ENCODE measurements around the gene DTX1.

The DTX1 gene

GRCh38 chr12:113066813-113067400 lies 10.4 kb downstream of the DTX1 start:
- no peak for TF ChIP-seq CTCF (IDR thresholded peaks at IDR 0.05; ENCODE audit: unreplicated experiment in 3 of 3)
- no peaks in the 10 kb centered on the region for H3K36me3 Mint-ChIP-seq (ENCODE audit: low read depth)
- peaks cover 37% of the 10 kb centered on the region for H3K27me3 Mint-ChIP-seq (ENCODE audit: low read depth)
- H3K27ac Mint-ChIP-seq: no peak overlapping the region
- H3K9me3 Mint-ChIP-seq: peaks cover 2% of the 10 kb centered on the region
- H3K4me1 Mint-ChIP-seq: peaks cover 9% of the 10 kb centered on the region
- H3K4me3 Mint-ChIP-seq: no peak overlapping the region

DNA sequence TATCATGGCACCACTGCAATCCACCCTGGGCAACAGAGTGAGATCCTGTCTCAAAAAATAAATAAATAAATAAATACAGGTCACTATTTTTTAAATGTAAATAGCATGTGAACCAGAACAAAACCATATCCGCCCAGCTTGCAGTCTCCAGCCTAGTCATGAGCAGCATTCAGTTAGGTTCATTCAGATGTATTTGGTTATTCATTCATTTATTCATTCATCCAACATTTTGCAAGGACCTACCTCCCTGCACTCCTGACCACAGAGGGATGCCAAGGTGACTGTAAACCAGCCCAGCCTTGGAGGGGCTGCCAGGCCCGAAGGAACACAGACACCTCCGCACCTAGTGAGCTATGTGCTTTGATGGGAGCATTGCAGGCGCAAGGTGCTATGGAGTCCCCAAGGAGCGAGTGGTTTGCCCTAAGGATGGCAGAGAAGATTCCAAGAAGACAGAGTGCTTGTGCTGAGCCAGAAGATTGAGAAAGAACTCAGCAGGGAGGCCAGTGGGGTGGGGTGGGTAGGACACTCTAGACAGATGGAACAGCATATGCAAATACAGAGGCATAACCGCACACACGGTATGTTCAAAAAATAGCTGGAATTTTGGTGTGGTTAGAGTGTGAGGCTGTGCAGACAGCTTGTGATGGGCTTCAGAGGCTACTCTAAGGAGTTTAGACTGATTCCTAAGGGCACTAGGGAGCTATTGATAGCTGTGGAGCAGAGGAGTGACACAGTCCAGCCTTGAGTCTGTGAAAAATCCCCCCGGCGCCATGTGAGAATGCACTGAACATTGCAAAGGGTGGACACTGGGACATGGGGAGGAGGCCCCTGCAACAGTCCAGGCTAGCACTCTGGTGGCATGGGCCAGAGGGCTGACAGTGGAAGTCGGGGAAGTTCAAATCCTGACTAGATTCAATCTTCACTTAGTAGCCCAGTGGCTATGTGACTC lies 11.7 kb downstream of the DTX1 start:
- Mint-ChIP-seq H3K36me3 (ENCODE audit: low read depth) (no peaks in the 10 kb centered on the region), H3K4me3 (no peak overlapping the region), H3K4me1 (peaks cover 13% of the 10 kb centered on the region), H3K27ac (no peak overlapping the region), H3K9me3 (peaks cover 2% of the 10 kb centered on the region), H3K27me3 (ENCODE audit: low read depth) (peaks cover 34% of the 10 kb centered on the region)
- no peak for TF ChIP-seq CTCF (IDR thresholded peaks at IDR 0.05; ENCODE audit: unreplicated experiment in 3 of 3)

- Mint-ChIP-seq H3K36me3 (ENCODE audit: low read depth) (no peaks in the 10 kb centered on the region), H3K4me1 (peaks cover 13% of the 10 kb centered on the region), H3K4me3 (no peak overlapping the region), H3K27ac (no peak overlapping the region), H3K27me3 (ENCODE audit: low read depth) (peaks cover 40% of the 10 kb centered on the region), H3K9me3 (peaks cover 2% of the 10 kb centered on the region)
- TF ChIP-seq CTCF (IDR thresholded peaks at IDR 0.05; ENCODE audit: unreplicated experiment in 3 of 3): no peak
Observed at GRCh38 chr12:113069149-113069548, 12.6 kb downstream of the DTX1 start.

- Mint-ChIP-seq H3K4me1 (peaks cover 13% of the 10 kb centered on the region), H3K27ac (no peak overlapping the region), H3K9me3 (peaks cover 2% of the 10 kb centered on the region), H3K36me3 (ENCODE audit: low read depth) (peaks cover 4% of the 10 kb centered on the region), H3K4me3 (no peak overlapping the region), H3K27me3 (ENCODE audit: low read depth) (peaks cover 40% of the 10 kb centered on the region)
- TF ChIP-seq CTCF (IDR thresholded peaks at IDR 0.05; ENCODE audit: unreplicated experiment in 3 of 3): no peak
Observed at GRCh38 chr12:113069751-113070116, 13.2 kb downstream of the DTX1 start.

DNA sequence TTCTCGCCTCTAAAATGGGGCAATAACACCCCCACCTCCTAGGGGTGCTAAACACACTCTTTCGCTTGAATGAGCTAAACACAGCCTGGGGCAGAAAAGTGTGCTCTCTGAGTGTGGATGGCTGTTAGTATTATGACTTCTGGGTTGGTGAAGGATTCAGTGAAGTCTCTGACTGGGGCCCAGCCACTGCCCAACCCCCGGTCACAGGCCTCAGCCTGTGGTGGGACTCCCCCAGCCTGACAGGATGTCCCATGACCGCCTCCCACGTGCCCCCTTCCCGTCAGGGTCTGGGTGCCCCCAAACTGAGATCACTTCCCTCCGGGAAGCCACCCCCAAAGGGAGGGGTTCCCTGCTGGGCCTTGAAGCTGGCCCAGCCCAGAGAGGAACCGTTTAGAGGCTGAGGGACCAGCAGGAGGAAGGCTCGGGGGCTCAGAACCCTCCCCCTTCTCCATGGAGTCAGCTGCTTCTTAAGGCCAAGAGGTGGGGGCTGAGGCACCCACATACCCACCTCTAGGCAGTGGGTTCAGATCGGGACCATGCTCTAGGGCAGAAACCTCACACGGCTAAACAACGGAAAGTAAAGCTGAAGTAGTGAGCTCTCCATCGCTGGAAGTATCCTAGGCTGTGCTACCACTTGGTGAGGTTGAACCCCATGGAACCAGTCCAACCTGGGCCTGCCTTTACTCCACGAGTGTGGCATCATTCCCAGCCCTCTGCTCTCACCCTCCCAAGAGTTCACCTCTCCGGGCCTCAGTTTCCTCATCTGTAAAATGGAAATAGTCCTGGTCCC lies 13.8 kb downstream of the DTX1 start:
- Mint-ChIP-seq H3K27me3 (ENCODE audit: low read depth) (peaks cover 42% of the 10 kb centered on the region), H3K4me1 (peaks cover 13% of the 10 kb centered on the region), H3K27ac (no peak overlapping the region), H3K9me3 (peaks cover 2% of the 10 kb centered on the region), H3K4me3 (no peak overlapping the region), H3K36me3 (ENCODE audit: low read depth) (peaks cover 5% of the 10 kb centered on the region)
- no peak for TF ChIP-seq CTCF (IDR thresholded peaks at IDR 0.05; ENCODE audit: unreplicated experiment in 3 of 3)
